ENCODE measurements around the gene MAN2B1. TPM values are rescaled to one million over a fixed set of nuclear protein-coding genes. Genes with fewer than 3 reads are reported as not detected.

Gene MAN2B1
- total and polyA plus RNA-seq, 2 experiments from 2014 or later: 68.8 to 77.1 TPM

GRCh38 chr19:12611361-12611699 is 55.2 kb downstream of the MAN2B1 start:
- Histone ChIP-seq H3K79me2 (peaks cover 71% of the 10 kb centered on the region), H3K27ac (peak overlapping the region; percentile 97), H4K20me1 (ENCODE audit: insufficient read depth, poor library complexity, severe bottlenecking) (peaks cover 21% of the 10 kb centered on the region), H3K36me3 (replicated peaks; ENCODE audit: insufficient read depth, low read depth) (no peaks in the 10 kb centered on the region), H2AFZ (peak overlapping the region; percentile 60), H3K4me3 (peak overlapping the region; percentile 58), H3K9me3 (ENCODE audit: low read depth) (no peaks in the 10 kb centered on the region), H3K9me2 (replicated peaks; ENCODE audit: insufficient read depth) (no peaks in the 10 kb centered on the region), H3K4me2 (peak overlapping the region; percentile 80), H3K4me1 (ENCODE audit: insufficient read depth) (peaks cover 8% of the 10 kb centered on the region), H3K27me3 (no peaks in the 10 kb centered on the region)
- WGBS (ENCODE audit: low lambda C conversion rate, missing lambda C conversion rate): under 1% methylated on average over 10 of the region's 10 CpGs
- TF ChIP-seq CTCF (IDR thresholded peaks at IDR 0.05; ENCODE audit: poor library complexity) (no peak), EZH2phosphoT487 (IDR thresholded peaks at IDR 0.05; ENCODE audit: low read depth, severe bottlenecking, unreplicated experiment) (no peak), EZH2 (IDR thresholded peaks at IDR 0.05; ENCODE audit: borderline replicate concordance) (no peak)
- DNase-seq (ENCODE audit: low spot score): peak; percentile 89

- Histone ChIP-seq H4K20me1 (ENCODE audit: insufficient read depth, poor library complexity, severe bottlenecking) (peaks cover 15% of the 10 kb centered on the region), H3K27me3 (no peaks in the 10 kb centered on the region), H3K9me3 (ENCODE audit: low read depth) (no peaks in the 10 kb centered on the region), H3K36me3 (replicated peaks; ENCODE audit: insufficient read depth, low read depth) (no peaks in the 10 kb centered on the region), H2AFZ (peak within 1 kb of the TSS; percentile 97), H3K4me1 (ENCODE audit: insufficient read depth) (peaks cover 8% of the 10 kb centered on the region), H3K4me2 (peak within 1 kb of the TSS; percentile 81), H3K27ac (peak within 1 kb of the TSS; percentile 97), H3K9me2 (replicated peaks; ENCODE audit: insufficient read depth) (no peaks in the 10 kb centered on the region), H3K79me2 (peaks cover 66% of the 10 kb centered on the region), H3K4me3 (peak within 1 kb of the TSS; percentile 66)
- under 1% methylated on average over 61 of the region's 61 CpGs for WGBS (ENCODE audit: low lambda C conversion rate, missing lambda C conversion rate)
- no peak for TF ChIP-seq EZH2phosphoT487 (IDR thresholded peaks at IDR 0.05; ENCODE audit: low read depth, severe bottlenecking, unreplicated experiment)
- TF ChIP-seq EZH2 (IDR thresholded peaks at IDR 0.05; ENCODE audit: borderline replicate concordance): no peak
- peak; percentile 33 for TF ChIP-seq CTCF (IDR thresholded peaks at IDR 0.05; ENCODE audit: poor library complexity)
- DNase-seq (ENCODE audit: low spot score): peak; percentile 99
Measured at GRCh38 chr19:12610540-12611360, 55.8 kb downstream of the MAN2B1 start, which contains the start of the genes ZNF490 and ZNF791. Gene ZNF490, minus strand, starts transcription at chr19:12610813. Its CDS starts 133 bp downstream, at chr19:12610680. Gene ZNF791, plus strand, starts transcription at chr19:12610920. Its CDS starts 160 bp downstream, at chr19:12611080.

- H2AFZ ChIP-seq: no peak overlapping the region
- H3K27me3 ChIP-seq: no peaks in the 10 kb centered on the region
- H3K27ac ChIP-seq: no peak overlapping the region
- peaks cover 7% of the 10 kb centered on the region for H4K20me1 ChIP-seq (ENCODE audit: insufficient read depth, poor library complexity, severe bottlenecking)
- H3K36me3 ChIP-seq (replicated peaks; ENCODE audit: insufficient read depth, low read depth): no peaks in the 10 kb centered on the region
- peaks cover 34% of the 10 kb centered on the region for H3K79me2 ChIP-seq
- WGBS (ENCODE audit: low lambda C conversion rate, missing lambda C conversion rate): 96% methylated on average over 3 of the region's 3 CpGs
- no peak overlapping the region for H3K4me2 ChIP-seq
- H3K4me1 ChIP-seq (ENCODE audit: insufficient read depth): peaks cover 8% of the 10 kb centered on the region
- H3K9me3 ChIP-seq (ENCODE audit: low read depth): no peaks in the 10 kb centered on the region
- no peaks in the 10 kb centered on the region for H3K9me2 ChIP-seq (replicated peaks; ENCODE audit: insufficient read depth)
- TF ChIP-seq CTCF (IDR thresholded peaks at IDR 0.05; ENCODE audit: poor library complexity) (no peak), EZH2 (IDR thresholded peaks at IDR 0.05; ENCODE audit: borderline replicate concordance) (no peak), EZH2phosphoT487 (IDR thresholded peaks at IDR 0.05; ENCODE audit: low read depth, severe bottlenecking, unreplicated experiment) (no peak)
- no peak overlapping the region for H3K4me3 ChIP-seq
- DNase-seq (ENCODE audit: low spot score): no peak
Measured at GRCh38 chr19:12607631-12608030, 58.9 kb downstream of the MAN2B1 start.
